ENCODE measurements around the gene AGBL4.
A peak's percentile ranks its signal among the peaks of the same experiment; 100 is the strongest.

AGBL4 gene

DNA sequence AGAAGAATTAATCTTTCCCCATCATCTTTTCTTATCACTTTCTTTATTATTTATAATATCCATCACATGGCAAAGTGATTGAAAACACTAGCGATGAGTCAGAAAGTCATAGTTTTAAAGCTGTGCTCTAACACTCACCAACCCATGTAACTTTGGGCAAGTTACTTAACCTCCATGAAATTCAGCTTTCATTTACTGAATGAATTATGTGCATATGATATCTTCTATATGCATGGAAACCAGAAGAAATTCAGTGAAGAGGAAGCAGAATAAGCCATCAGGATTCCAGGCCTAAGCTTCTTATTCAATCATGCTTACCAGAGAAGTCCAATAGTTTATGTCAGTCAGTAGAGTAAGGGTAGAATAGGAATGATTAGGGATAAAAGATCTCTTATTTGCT lies 300.1 kb downstream of the AGBL4 start:
- DNase-seq (ENCODE audit: low read depth, low spot score) = no peak

DNA sequence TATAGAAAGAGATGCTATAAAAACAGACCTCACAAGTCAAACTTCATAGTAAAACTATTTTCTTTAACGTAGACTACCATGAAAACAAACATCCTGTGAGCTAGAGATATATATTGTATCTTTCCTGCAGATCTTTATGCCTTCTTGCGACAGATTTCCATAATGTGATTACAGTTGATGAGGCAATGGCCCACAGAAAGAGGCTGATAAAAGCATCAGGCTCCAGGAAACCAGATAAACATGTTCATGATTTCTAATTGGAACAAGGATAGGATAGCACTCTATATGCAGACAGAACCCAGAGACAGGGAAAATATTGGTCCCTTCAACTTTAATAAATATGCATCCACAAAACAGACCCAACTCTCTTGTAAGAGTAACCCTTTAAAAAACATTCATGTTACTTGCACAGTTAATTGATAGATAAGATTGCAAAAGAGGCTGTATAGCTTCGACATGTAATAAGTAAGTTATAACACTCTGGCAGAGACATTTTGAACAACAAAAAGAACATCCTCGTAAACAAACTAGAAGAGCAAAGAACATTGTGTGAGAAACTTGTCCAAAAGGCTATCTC lies 329.4 kb downstream of the AGBL4 start:
- no peak for DNase-seq (ENCODE audit: low read depth, low spot score)

DNA sequence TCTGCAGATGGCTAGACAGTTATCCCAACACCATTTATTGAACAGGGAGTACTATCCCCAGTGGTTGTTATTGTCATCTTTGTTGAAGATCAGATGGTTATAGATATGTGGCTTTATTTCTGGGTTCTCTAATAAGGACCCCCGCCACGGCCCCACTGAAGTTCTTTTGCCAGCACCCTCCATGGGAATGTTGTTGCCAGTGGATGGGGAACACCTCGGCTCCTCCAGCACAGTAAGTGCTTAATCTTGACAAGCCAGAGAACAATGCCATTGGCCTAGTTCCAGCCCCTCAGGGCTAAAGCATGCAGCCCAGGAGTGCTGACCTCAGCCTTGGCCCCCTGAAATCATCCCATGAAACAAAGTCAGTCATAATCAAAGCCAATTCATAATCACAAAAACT lies 337.6 kb downstream of the AGBL4 start:
- DNase-seq (ENCODE audit: low read depth, low spot score) = no peak

DNA sequence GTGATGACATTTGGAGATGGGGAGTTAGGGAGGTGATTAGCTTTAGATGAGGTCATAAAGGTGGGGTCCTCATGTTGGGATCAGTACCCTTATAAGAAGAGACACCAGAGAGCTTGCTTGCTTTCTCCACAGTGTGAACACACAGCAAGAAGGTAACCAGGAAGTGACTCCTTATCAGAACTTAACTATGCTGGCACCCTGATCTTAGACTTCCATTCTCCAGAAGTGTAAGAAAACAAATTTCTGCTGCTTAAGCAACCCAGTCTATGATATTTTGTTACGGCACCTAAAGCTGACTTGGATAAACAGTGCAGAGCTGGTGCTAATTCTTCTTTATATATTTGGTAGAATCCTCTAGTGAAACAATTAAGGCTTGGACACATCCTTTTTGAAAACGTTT lies 346.0 kb downstream of the AGBL4 start:
- no peak for DNase-seq (ENCODE audit: low read depth, low spot score)

DNA sequence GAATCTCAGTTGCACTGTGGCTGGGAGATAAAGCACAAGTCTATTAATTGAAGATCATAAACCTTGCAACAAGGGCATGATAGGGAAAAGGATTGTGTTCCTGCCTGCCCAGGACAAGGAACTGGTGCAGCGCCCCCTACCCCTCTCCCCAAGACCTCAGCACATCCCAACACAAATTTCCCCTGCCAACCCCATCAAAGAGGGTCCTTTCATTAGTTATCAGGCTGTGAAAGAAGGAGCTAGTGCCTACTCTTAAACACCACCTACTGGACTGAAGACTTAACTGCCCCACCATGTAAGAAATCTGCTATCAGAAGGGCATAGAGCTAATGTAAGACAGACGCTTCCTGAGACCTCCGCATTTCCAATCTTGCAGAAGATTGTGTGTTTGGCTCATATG lies 372.6 kb downstream of the AGBL4 start:
- DNase-seq (ENCODE audit: low read depth, low spot score) = peak; percentile 15

DNA sequence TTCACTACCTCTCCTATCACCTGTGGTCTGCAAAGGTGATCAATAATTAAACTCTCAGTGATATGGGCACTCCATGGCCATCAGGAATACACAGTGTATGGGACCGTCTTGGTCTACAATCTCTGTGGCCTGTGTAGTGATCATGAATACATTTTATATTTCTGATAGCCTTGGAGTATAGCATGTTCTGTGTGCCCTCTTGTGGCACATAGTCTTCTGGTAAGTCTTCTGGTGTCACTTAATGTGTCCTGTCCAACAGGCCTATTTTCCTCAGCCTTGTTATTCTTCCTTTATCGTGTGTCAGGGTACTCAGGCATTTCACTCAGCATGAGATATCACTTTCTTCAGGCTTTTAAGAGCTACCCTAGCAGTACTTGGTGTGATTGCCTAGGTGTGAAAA lies 393.6 kb downstream of the AGBL4 start:
- no peak for DNase-seq (ENCODE audit: low read depth, low spot score)

DNA sequence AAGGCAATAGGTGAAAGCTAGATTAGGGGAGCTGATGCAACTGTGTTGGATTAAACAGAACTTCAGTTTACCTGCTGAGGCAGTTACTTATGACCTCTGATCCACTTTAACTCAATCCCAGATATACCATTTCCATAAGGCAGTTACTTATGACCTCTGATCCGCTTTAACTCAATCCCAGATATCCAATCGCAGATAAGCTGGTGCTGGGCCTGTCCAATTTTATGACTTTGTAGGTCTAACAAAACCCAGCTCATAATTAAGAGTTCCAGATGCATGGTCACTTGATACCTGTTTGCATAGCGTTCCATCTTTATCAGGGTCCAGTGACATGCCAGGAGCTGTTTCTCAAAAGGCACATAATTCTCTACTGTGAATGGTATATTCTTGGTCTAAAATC lies 396.0 kb downstream of the AGBL4 start:
- no peak for DNase-seq (ENCODE audit: low read depth, low spot score)

DNA sequence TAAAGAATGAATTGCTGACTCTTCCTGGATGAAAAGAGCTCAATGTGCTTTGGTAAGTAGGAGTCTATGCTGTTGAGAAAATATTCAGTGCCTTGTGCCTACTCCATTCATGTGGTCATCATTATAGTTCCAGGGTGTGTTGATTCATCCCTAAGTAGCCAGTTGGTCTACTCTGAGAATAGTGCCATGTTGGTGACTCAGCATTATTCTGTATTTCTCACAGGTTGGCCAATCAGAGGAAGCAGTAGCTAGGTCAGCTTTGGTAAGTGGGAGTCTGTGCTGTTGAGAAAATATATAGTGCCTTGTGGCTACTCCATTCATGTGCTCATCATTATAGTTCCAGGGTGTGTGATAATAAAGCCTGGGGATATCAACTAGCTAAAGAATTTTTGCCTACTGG lies 397.3 kb downstream of the AGBL4 start:
- no peak for DNase-seq (ENCODE audit: low read depth, low spot score)

DNA sequence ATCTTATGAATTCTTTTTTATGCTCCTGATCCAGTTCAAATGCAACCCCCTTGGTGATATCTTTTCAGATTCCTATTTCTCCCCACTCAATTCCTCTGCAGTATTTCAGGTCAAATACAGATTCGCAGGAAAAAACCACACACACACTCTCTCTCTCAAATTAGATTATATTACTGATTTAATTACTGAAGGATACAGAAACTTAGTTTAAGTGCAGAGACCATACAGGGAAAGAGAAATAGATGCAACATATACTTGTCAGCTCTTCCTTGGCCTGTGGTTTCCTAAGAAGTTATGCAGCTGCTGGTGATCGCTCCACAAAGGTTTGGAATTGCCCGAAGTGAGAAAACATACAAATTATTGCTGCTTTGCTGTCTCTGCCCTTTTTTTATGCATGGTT lies 400.9 kb downstream of the AGBL4 start:
- DNase-seq (ENCODE audit: low read depth, low spot score) = no peak

DNA sequence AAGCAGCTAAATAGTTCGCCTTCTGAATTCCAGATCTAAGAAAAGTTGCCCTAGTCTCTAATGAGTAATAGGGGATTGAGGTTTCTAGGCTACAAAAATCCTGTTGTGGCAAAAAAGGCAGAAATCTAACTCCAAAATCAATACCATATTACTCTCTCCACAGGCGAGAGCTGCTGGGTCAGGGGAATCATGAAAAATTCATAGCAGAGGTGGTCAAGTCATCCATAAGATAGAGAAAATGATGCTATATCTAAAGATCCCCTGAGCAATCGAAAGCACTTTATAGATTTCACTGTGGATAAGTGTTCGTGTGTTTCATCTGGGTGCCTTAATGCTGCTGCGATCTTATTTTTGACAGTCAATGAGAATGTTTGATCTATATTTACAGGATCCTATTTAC lies 417.7 kb downstream of the AGBL4 start:
- DNase-seq (ENCODE audit: low read depth, low spot score) = no peak

DNA sequence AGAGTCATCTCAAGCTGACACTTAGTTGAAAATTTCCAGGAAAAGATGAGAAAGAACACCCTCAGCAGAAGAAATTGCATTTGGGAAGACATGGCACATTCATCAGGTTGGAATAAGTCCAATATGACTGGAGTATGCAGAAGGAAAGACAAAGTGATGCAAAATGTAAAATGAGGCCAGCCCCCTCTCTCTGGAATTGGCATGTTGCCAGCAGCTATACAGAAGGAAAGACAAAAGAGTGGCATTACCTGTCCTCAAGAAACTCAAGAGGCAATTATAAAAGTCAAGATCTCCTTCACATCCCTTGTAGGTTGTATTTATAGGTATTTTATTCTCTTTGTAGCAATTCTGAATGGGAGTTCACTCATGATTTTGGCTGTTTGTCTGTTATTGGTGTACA lies 426.3 kb downstream of the AGBL4 start:
- no peak for DNase-seq (ENCODE audit: low read depth, low spot score)

DNA sequence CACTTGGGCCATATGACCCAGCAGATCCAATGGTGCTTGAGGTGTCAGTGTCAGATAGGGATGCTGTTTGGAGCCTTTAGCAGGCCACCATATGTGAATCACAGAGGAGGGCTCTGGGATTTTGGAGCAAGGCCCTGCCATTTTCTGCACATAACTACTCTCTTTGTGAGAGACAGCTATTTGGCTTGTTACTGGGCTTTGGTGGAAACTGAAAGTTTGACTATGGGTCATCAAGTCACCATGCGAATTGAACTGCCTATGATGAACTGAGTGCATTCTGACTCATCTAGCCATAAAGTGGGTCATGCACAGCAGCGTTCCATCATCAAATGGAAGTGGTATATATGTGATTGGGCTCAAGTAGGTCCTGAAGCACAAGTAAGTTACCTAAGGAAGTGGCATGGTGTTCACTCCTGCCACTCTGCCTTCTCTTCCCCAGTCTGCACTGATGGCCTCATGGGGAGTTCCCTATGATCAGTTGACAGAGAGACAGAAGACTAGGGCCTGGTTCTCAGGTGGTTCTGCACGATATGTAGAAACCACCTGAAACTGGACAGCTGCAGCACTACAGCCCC lies 447.3 kb downstream of the AGBL4 start:
- no peak for DNase-seq (ENCODE audit: low read depth, low spot score)

DNA sequence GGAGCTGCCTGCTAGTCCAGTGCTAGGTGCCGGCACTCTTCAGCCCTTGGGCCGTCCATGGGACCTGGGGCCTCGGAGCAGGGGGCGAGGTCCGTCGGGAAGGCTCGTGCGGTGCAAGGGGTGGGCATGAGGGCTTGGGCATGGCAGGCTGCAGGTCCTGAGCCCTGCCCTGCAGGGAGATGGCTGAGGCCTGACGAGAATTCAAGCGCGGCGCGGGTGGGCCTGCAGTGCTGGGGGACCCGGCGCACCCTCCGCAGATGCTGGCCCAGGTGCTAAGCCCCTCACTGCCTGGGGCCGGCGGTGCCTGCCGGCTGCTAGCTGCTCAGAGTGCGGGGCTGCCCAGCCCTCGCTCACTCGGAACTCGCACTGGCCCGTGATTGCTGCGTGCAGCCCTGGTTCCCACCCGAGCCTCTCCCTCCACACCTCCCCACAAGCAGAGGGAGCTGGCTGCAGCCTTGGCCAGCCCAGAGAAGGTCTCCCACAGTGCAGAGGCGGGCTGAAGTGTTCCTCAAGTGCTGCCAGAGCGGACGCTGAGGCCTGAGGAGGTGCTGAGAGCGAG lies 467.0 kb downstream of the AGBL4 start:
- no peak for DNase-seq (ENCODE audit: low read depth, low spot score)

DNA sequence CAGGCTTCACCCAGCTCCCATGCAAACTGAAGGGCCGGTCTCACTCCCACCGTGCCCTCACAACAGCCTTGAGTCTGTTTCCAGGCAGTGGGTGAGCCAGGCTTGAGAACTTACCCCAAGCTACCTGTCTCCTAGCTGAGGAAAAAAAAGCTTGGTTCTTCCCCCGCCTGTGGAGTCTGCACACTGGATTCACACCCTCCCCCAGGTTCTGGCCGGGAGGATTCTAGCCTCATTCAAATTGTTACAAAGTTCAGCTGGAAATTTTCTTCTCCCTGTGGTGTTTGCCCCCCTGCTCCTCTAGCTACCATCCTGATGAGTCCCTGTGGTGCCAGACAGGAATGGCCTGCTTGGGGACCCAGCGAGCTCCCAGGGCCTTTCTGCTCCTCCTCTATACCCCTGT lies 471.7 kb downstream of the AGBL4 start:
- DNase-seq (ENCODE audit: low read depth, low spot score) = no peak

DNA sequence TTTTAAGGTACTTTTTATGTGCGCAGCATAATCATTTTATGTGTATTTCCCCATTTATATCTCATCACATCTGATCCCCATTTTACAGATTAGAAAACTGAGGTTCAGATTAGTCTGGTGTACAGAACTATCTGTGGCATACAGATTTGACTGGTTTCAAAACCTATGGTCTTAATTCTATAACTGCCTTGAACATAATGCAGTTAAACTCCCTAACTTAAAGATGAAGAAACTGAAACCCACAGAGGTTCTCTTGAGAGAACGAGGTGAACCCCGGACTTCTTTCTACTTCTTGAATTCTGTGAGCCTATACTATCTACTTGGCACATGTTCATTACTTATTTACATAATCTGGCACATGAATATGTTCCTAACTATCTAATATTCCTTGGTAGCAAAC lies 479.1 kb downstream of the AGBL4 start:
- no peak for DNase-seq (ENCODE audit: low read depth, low spot score)

DNA sequence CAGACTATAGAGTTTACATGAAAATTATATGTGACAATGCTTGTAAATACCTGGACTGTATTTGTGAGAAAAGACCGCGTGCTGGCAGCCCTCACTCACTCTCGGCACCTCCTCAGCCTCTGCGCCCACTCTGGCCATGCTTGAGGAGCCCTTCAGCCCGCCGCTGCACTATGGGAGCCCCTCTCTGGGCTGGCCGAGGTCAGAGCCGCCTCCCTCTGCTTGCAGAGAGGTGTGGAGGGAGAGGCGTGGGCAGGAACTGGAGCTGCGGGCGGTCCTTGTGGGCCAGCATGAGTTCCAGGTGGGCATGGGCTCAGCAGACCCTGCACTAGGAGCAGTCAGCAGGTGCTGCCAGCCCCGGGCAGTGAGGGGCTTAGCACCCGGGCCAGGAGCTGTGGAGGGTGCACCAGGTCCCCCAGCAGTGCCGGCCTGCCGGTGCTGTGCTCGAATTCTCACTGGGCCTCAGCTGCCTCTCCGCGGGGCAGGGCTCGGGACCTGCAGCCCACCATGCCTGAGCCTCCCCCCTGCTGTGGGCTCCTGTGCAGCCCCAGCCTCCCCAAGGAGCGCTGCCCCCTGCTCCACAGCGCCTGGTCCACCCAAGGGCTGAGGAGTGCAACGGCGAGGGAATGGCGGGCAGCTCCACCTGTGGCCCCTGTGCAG lies 482.5 kb downstream of the AGBL4 start:
- DNase-seq (ENCODE audit: low read depth, low spot score) = no peak

DNA sequence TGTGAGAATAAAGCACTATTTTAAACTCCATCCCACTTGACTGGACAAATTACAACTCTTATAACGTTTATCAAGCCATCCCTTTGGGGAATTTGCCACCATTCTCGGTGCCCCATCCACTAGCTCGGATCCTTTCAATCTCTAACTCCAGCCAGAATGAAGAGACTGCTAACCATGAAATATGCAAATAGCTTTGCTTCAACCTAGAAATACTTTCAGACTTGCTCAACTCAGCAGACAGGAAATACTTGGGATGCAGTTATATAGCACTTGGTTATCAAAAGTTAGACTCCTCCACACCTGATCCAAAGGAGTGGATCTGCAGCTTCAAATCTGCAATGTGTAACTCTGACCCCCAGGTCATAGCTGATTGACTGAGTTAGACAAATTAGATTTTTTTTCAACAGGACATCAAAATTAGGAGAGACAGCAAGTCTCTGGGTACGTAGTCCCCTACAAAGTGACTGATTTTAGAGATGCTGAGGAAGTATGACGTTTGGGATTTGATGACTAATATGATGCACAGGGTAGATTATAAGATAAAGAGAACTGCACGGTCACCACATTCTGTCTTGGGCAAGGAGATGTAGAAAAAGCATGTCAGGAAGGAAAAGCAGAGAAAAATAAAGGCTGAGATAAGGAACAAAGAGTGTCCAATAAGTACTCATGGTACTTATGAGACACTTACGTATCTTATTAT lies 496.0 kb downstream of the AGBL4 start:
- DNase-seq (ENCODE audit: low read depth, low spot score) = no peak

DNA sequence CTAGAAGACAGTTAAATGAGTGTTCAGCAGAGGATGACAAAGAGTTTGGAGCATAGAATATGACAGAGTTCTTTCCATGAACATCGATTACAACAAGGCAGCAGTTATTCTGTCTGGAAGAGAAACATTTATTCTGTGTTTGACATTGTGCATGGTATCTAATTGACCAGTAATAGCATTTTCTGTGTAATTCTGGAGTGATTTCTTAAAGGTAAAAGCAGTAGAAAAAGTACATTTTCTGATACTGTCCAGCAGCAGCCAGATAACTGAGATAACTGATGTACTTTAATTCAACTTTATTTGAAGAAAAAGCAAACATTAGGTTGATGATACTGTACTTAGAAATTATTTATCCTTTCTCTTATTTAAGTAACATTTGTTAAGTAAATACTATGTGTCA lies 497.1 kb downstream of the AGBL4 start:
- DNase-seq (ENCODE audit: low read depth, low spot score) = no peak

DNA sequence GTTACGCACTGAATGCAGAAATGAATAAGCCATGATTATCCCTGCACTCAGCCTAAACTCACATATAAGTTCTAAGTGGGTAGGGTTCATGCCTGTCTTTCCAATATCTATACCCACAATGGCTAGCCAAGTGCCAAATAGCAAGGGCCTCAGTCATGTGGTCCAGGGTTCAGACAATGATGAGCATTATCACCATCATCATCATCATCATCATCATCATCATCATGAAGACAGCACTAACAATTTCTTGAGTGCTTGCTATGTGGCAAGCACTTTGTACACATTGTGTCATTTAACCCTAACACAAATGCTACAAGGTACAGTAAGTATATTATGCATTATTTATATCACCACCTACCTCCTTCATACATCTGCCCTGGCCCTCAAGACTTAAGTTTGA lies 500.0 kb downstream of the AGBL4 start:
- no peak for DNase-seq (ENCODE audit: low read depth, low spot score)

DNA sequence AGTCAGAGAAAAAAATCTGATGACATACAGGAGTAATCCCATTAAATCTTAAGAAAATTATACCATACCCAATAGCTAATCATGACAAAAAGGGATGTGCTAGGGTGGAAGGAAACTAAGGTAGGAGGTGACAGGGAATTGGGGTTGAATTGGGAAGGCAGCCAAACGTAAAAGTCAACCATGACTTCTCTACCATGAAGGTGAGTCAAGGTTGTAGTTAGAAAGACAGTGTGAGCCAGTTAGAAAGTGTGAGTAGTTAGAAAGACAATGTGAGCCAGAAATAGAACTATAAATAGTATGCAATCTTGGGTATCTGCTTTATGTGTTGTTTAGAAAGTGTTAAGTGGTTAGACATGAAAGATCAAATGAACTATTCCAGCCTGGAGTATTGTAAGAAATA lies 556.8 kb downstream of the AGBL4 start:
- no peak for DNase-seq (ENCODE audit: low read depth, low spot score)

DNA sequence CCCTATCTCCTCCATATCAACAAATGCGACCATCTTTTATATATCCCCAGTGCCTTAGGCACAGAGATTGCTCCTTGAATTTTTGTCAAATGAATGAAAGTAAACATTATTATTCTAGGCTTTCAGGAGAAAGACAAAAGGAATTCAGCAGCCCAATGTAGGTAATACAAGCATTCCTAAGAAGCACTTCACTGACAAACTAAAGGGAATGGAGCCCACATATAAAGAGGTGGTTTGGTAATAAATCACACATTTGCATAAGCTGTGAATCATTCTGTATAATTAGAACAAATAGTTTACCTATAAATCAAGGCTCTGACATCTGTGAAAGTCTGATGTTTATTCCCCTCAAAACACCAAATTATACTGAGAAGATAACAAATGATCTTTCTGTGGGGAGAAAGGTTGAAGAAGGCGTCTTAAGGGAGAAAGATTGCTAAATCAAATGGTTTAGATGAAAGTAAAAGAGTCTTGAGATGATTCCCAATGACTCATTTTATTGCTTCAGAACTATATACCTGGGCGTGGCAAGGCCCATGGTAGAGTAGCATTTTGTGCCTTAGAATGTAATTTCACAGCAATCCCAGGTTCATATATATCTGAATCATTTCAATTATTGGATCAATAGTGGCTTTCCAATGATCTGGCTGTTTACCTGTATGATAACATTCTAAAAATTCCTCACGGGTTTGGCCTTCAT lies 558.1 kb downstream of the AGBL4 start:
- DNase-seq (ENCODE audit: low read depth, low spot score) = no peak

DNA sequence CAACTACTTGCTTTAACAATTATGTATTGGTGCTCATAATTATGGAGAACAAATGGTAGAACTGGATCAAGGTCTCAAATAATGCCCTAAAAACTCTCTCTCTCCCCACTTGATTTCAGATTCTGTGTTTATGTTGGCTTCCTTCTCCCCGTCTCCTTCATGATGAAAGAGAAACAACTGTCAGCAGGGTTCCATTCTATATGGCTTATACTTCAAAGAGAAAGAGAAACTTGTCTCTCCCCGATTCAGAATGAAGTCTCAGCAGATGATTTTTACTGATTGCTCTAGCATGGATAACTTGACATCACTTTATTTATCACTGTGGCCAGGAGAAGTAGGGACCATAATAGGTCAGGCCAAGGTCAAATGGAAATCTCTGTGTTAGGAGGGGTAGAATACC lies 575.6 kb downstream of the AGBL4 start:
- DNase-seq (ENCODE audit: low read depth, low spot score) = no peak
